GM08714 (cell line): ENCODE results near the gene RALGPS1.

ENCODE experiments used
- H3K4me3 ChIP-seq: fragments of 200-500 bp; sonication (Bioruptor generic); 2 replicates; pipeline ENCODE4 v1.5.1; 2014; ENCODE audit warnings: mild to moderate bottlenecking, low read length, inconsistent platforms
- ZNF274 ChIP-seq: IDR thresholded peaks from 2 replicates; pipeline ENCODE4 v1.6.1; 2012; ENCODE audit warnings: mild to moderate bottlenecking, low read depth, low read length

RALGPS1 gene

DNA sequence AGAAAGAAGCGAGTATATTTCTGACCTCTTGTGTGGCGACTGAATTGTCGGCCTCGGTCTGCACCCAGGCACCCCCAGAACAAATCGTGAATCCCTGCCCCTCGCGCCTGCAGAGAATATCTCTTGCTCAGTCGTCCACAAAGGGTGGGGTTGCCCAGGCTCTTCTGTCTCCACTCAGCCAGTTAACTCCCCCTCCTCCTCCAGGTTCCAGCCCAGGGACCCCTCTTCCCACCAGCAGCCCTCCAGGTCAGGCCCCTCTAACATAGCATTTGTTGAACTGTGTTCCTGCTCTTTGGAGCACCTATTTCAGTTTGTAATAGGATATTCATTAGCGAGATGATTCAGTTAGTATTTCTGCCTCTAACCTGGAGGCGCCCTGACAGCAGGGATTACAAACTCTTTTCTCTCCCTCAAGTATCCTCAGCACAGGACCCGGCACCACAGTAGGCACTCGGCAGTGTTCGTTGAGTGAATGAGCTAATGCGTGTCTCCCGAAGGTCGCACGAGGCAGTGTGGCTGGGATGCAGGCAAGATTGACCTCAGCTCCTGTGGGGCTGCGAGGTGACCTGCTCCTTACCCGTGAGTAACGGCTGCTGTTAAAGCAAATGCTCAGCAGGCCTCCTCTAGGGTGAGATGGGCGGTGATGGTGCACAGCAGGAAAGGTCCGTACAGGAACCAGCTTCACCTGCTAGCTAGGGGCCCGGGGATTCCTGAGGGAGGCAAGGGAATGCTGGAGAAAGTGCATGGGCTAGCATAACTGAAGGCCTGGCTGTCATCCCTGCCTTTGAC lies 28.4 kb upstream of the RALGPS1 start:
- no peak overlapping the region for H3K4me3 ChIP-seq
- no peak for TF ChIP-seq ZNF274

DNA sequence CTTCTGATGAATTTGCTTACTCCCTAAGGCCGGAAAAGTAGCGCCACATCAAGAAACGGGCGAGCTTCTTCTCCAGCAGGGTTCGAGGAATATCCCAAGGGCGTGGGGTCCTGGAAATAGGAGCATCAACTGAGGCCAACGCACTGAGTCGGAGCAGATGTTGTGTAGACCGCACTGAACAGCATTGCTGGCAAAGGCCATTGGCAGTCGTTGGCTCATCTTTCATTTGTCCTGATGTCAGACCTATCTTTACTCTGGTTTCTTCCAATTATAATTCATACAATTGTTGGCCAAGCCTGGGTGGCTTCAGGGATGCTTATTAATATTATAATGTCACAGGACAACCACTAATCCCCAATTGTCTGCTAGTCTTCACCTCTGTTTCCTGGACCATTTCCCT lies 27.7 kb upstream of the RALGPS1 start:
- H3K4me3 ChIP-seq: no peak overlapping the region
- no peak for TF ChIP-seq ZNF274

DNA sequence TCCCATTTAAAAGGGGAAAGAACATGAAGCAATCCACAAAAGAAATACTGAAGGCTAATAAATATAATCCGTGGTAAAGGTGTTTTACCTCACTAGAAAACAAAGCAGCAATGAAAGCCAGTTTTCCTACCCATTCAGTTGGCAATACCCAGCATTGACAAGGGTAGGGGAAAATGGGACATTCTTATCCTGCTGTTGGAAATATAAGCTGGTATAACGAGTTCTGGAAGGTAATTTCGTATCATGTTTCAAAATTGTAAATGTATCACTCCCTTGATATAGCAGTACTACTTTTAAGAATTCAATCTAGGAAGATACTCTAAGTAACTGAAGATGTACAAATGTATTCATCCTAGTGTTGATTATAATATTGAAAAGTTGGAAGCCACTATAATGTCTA lies 22.9 kb upstream of the RALGPS1 start:
- no peak overlapping the region for H3K4me3 ChIP-seq
- TF ChIP-seq ZNF274: no peak

DNA sequence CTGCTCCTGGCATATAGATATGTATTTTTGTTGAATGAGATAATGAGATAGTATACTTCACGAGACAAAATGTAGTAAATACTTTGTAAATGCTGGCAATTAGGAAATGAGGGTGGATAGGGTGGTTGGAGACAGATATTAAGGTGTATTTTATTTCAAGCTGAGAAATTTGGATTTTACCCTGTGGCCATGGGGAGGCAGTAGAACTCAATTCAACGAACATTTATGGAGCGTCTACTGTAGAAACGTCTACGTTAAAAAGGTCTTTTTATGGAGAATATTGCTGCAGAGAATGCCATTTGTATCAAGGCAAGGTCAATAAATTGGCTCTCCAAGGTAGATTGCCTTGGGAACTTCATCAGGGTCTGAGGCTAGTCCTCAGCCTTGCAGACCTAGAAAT lies 21.5 kb upstream of the RALGPS1 start:
- no peak for TF ChIP-seq ZNF274
- no peak overlapping the region for H3K4me3 ChIP-seq

DNA sequence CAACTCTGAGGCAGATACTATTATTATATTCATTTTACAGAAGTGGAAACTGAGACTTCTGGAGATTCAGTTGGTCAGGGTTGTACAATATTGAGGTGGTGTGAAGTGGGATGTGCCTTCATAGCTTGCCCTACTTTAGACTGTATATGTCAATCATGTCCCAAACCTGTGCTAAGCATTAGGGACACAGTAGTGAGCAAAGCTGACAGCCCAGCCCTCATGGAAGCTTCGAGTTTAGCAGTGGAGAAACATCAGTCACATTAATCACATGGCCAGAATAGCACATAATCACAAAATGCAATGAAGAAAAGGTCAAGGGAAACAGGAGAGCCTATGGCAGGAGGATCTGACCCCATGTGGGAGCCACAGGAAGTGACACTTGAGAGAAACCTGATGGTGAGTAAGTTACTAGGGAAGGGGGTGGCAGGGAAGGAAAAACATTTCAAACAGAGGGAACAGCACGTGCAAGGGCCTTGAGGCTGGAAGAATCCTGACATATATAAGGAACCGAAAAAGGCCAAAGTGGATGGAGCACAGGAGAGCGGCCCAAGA lies 20.5 kb upstream of the RALGPS1 start:
- H3K4me3 ChIP-seq: no peak overlapping the region
- no peak for TF ChIP-seq ZNF274

DNA sequence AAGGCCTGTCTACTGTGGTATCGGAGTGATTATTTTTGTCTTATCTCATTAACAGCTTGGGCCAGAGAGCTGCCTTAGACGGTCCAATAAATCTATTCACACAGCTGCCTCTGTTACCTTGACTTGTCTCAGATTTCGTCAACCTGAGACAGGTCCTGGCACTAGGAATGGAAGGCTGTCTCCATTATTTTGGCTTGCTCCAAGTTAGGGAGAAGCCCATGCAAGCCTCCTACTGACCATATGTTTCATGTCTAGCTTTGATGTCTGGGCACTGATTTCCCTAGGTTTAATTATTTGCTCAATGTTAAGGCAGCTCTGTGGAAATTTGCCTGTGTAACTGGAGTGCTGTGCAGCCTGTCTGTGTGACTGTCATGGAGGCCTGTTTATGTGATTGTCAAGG lies 12.4 kb upstream of the RALGPS1 start:
- no peak for TF ChIP-seq ZNF274
- H3K4me3 ChIP-seq: no peak overlapping the region

DNA sequence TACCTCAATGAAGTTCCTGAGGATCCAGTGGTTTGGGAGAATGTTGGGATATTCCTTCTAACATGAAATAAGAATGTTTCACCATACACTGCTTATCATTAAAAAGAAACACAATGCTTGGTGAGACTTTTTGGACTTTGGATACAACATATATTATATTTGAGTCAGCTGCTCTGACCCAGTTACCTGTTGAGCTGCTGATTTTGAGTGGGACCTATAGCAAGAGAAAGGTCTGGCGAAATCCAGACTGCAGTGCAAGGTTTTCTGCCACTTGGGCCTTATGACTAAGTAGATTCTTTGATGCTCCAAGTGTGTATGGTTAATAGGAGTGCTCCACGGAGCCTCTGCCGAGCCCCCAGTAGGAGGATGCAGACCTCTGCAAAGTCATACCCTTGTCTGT lies 10.0 kb upstream of the RALGPS1 start:
- no peak for TF ChIP-seq ZNF274

DNA sequence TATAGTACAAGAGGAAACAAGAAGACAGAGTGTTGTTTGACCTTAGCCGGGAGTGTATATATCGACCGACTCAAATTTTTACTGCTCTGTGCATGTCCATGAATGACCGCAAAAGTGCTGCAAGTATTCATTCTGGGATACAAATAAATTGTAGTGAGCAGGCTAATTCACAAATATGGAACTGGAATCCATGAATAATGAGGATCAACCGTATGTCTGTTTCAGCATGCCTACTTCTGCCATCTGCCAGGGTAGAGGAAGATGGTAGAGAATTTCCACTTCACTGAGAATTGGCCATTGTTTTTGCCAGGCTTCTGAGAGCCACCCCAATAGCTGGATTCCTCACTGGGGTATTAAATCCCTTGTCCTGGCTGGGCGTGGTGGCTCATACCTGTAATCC lies 8.5 kb upstream of the RALGPS1 start:
- no peak overlapping the region for H3K4me3 ChIP-seq
- no peak for TF ChIP-seq ZNF274

More for the DNA sequence above, 10.0 kb upstream of the RALGPS1 start:
- no peak overlapping the region for H3K4me3 ChIP-seq

DNA sequence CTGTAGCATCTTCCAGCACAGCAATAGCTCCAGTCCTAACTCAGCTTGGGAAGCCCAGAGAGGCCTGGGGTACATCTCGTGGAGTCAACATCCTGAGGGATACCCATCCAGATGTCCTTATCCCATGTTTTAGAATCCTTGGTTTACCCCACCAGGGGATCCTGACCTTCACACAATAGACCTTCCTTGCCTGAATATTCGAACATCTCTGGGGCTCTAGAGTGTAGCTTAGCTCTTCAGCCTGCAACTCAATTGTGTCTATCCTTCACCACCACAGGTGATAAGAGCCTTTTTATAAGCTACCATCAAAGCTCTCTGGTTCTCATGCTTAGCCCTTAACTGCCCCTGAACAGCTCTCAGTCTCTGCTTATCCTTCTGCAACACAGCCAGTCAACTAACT lies 7.5 kb upstream of the RALGPS1 start:
- no peak overlapping the region for H3K4me3 ChIP-seq
- TF ChIP-seq ZNF274: no peak

DNA sequence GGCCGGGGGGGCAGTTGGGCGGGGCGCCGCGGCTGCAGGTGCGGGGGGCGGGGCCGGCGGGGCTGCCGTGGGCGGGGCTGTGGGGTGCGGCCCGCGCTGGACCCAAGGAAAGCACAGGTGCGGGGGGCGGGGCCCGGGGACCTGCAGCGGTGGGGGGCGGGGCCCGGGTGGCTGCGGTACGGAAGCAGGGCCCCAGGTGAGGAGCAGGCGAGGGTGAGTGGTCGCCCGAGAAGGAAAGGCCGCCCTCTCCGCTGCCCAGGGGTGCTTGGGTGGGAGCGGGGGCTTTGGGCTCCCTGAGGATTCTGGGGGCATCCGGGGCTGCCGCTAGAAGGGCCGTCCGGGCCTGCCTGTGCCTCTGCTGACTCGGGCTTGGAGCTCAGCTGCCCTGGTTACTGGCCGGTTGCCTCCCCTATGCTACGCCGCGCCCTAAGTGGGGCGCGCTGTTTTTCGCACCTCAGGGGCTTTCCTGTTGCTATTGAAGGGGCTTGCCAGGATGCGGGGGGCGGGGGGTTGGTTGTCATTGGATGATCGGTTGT lies 767 bp downstream of the RALGPS1 start:
- TF ChIP-seq ZNF274: no peak
- peak overlapping the region; percentile 21; the same call in 1 of the 2 replicates for H3K4me3 ChIP-seq

DNA sequence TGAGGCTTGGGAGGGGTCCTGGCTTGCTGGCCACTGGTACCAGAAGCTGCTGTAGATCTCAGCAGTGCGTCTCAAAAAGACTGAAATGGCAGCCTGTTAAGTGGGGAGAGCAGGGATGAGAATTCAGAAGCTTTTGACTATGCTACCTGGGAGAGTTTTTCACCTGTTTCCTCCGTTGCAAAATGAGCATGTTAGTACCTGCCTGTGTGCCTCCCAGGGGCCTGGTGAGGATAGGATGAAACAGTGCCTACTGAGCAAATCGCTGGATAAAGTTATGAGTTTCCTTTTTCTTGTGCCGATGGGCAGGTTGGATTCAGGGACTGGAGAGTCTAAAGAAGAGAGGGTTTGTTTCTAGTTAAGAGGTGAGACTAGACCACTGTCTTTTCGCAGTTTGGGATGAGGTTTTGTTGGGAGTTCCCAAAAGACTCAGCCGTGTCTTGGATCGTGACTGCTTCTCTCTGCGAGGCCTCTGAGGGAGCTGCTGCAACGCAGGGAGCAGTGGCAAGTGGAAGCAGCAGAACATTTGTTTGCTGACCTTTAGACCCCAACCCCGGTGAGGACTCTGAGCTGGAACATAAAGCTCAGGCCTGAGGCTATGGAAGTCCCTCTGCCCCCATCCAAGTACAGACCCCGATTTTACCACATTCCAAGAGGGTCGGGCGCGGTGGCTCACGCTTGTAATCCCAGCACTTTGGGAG lies 1.4 kb downstream of the RALGPS1 start:
- peak overlapping the region; percentile 21; the same call in 1 of the 2 replicates for H3K4me3 ChIP-seq
- no peak for TF ChIP-seq ZNF274

DNA sequence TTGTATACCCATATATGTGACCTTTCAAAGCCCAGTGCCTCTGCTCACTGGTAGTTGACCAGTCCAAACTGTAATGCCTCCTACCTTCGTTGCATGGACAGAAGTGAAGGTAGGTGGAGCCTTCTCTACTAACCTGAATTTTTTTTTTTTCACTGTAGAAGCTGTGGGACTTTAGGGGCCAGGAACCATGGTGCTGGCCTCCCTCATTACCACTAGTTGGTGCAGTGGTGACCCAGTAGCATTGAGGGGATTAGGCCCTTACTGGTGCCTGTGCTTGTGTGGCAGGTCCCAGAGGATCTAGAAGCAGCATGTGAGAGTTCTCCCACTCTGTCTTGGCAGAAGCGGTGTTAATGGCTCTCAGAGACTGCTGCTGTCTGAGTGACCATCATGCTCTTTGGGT lies 2.3 kb downstream of the RALGPS1 start:
- no peak for TF ChIP-seq ZNF274
- no peak overlapping the region for H3K4me3 ChIP-seq

DNA sequence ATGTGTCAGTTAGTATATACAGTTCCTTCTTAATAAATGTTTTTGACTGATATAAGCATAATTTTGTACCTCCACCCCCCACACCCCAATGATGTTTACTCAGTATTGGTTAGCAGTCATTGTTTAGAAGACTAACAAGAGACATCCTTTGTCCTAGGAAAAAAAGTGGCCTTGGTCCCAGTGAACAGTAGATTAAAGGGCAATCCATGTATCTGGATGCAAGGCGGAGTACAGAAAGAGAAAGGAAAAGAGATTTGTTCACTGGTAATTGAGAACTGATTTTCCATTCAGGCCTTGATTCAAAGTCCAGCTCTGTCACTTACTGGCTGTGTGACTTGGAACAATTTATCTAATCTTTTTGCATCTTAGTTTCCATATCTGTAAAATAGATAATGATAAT lies 4.6 kb downstream of the RALGPS1 start:
- no peak overlapping the region for H3K4me3 ChIP-seq
- TF ChIP-seq ZNF274: no peak

DNA sequence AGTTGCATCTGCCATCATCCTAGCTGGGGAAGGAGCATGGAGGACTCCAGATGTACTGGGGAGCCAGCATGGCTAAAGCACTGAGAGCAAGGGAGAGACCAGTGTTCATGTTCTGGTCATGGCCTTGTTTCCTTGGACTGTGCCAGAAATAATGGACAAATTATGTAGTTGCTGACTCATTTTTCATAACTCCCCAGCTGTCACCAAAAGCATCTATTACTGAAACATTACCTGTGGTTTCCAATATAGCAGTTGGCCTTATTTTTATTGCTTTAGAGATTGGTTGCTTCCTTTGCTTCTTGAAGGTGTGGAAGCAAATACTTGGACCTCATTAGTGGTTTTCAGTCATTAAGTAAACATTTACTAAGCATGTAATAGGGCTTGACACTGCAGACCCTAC lies 11.3 kb downstream of the RALGPS1 start:
- no peak overlapping the region for H3K4me3 ChIP-seq
- no peak for TF ChIP-seq ZNF274

DNA sequence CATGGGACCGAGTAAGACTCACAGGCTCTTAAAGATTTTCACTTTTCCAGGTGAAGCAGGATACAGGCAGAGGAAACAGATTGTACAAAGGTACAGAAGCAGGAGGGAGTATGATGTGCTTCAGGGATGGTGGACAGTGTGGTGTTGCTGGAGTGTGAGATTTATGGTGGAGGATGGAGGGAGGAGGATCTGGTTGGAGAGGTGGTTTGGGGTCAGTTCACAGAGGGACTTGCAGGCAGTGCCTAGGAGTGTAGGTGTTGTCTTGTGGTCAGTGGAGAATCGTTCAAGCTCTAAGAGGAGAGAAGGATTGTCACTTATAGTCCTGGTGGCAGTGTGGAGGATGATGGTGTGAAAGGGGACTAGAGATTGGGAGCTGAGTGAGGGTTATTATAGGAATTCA lies 11.8 kb downstream of the RALGPS1 start:
- no peak overlapping the region for H3K4me3 ChIP-seq
- no peak for TF ChIP-seq ZNF274
